HG03159 (cell line): Measurements from ENCODE around the gene LEFTY2.
"Not testable (repeated sequence)": the region's sequence is repeated elsewhere in the genome, so short reads cannot be mapped to it uniquely, and the experiment has no call there.

Experiments
- ATAC-seq: cut with Tn5 transposase; IDR thresholded peaks from one replicate; pipeline ENCODE4 v1.9.1; 2021; ENCODE audit warnings: mild to moderate bottlenecking, moderate library complexity; ENCODE audit not compliant: unreplicated experiment

The LEFTY2 gene

DNA sequence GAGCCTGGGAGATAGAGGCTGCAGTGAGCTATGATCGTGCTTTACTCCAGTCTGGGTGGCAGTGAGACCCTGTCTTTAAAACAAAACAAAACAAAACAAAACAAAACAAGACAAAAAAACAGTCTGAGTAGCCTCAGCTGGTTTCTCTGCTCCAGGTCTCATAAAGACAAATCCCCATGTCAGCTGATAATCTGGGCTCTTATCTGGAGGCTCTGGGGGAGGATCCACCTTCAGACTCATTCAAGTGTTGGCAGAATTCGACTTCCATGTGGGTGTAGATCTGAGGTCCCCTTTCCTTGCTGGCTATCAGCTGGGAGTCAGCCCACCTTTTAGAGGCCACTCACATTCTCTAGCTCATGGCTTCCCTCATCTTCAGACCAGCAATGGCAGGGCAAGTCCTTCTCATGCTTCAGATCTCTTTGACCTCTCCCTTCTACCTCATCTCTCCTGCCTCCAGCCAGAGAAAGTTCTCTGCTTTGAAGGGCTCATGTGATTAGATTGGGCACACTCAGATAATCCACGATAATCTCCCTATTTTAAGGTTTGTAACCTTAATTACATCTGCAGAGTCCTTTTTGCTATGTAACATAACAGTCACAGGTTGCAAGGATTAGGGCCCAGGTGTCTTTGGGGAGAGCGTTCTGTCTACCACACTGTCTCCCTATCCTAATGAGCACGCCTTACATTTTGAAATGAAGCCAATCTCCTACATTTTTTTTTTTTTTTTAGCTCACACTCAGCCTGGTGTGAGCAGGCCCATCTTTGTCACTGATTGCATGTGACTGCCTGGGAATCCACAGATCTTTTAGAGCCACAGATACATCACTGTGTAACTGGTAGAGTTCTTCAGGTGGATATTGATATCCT lies 9.5 kb downstream of the LEFTY2 start:
- no peak for ATAC-seq

DNA sequence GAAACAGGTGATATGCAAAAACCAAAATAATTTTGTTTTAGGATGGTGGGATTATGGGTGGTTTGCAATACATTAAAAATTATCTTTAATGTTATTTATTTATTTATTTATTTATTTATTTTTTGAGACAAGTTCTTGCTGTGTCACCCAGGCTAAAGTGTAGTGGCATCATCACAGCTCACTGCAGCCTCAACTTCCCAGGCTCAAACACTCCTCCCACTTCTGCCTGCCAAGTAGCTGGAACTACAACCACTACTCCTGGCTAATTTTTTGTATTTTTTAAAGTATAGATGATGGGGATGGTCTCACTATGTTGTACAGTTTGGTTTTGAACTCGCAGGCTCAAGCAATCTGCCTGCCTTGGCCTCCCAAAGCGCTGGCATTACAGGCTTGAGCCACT lies 10.5 kb downstream of the LEFTY2 start:
- ATAC-seq, result no peak

DNA sequence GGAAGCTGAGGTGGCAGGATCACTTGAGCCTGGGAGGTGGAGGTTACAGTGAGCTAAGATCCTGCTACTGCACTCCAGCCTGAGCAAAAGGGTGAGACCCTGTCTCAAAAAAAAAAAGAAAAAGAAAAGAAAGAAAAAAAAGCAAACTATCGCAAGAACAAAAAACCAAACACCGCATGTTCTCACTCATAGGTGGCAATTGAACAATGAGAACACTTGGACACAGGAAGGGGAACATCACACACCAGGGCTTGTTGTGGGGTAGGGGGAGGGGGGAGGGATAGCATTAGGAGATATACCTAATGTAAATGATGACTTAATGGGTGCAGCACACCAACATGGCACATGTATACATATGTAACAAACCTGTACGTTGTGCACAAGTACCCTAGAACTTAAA lies 11.6 kb downstream of the LEFTY2 start:
- ATAC-seq, result not testable (repeated sequence)

DNA sequence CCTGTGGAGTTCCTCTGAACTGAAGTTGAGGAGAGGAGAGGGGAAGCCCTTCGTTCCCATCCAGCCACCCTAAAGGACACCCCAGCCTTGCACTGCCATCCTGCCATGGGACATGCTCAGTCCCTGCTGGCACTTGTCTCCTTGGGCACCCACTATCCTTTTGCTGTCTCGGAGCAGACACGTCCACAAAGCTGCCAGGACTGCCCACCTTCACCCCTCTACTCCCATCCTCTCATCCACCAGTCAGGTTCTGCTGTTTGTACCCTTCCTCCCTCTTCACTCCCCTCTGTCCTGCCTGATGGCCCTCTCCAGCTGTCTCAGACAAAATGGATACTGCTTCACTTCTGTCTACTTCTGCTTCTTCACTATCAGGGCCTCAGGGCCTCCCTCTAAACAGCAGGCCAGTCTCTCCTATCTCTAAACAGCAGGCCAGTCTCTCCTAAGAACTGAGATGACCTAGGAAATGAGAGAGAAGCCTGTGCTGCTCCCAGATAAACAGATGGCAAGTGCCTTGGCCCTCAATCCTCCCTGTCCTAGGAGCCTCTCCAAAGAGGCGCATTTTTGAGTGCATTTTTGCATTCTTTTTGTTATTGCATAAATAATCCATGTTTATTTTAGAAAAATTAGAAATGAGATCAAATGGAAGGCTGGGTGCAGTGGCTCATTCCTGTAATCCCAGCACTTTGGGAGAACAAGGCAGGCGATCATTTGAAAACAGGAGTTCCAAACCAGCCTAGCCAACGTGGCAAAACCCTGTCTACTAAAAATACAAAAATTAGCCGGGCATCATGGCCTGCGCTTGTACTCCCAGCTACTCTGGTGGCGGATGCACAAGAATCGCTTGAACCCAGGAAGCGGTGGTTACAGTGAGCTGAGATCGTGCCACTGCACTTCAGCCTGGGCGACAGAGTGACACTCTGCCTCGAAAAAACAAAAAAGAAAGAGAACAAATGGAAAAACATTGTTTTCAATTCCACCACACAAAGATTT lies 12.5 kb downstream of the LEFTY2 start:
- no peak for ATAC-seq

DNA sequence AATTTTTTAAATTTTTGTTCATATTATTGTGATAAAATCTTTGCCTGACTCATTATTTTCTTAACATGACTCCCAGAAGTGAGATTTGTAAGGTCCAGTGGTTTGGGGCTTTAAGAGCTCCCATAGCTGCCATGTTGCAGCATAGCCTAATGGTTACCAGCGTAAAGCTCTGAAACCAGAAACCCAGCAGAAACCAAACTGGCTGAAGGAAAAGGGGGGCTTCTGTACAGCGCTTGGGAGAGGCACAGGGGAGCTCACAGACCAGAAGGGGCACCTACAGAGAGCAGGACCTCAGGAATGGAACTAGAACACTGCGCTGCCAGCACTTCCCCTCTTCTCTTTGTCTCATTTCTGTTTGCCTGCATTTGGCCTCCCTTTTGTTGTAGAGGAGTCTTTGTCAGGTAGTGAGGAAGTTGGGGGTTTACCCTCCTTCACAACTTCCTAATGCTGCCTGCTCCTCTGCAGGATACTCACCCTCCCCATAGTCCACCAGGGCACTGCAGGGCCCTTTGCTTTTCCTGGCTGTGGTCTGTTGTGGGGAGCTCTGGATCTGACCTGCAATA lies 14.4 kb downstream of the LEFTY2 start:
- ATAC-seq, result no peak

DNA sequence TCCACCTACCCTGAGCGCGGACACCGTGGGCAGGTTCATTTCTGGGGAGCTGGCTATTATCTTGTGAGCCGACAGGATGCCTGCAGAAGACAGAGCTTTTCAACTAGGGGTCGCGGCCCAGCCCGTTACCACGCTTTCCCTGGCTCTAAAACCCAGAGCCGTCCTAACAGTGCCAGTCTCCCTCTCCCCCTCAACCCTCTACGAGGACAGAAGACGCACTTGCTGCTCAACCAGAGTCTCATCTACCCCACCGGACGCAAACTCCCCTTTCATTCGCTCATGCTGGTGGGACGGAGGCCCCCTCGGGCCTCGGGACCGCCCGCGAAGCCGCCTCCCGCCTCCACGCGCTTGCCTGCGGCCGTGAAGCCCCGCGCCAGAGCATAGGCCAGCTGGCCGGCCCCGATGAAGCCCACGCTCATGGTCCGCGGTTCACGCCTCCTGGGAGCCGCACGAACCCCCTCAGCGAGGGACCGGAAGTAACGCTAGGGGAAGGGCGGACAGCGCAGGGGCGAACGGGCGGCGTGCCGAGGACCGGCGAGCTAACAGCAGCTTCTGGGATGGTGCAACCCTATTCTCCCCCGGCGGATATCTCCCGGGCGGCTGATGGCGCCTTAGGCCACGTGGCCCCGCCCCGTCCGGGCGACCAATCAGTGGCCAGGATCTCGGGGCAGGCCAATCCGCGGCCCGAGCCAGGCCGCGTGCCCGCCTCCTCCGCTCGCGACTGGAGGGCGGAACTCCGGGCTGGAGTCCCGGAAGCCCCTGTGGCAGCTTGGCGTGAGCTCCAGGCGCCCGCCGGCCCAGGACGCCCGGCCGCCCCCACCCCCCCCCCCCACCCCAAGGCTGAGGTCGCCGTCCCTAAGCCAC lies 17.1 kb downstream of the LEFTY2 start, which contains the start of gene PYCR2:
PYCR2 (minus strand) TSS at position 559 of the 864 bp plus-strand sequence; CDS start at position 419, 140 bp downstream.
- ATAC-seq, result peak; percentile 98

DNA sequence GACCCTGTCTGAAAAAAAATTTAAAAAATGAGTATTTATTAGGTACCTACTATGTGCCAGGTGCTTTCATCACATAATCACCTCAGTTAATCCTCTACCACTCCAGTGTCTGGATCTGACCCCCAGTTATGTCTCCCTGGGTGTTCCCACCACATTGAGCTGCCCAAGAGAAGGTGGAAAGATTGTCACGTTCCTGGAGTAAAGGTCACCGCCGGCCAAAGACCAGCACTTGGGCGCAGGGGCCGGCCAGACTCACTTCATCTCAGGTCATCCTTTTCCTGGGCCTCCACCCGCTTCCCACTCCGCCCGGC lies 17.7 kb downstream of the LEFTY2 start:
- no peak for ATAC-seq

DNA sequence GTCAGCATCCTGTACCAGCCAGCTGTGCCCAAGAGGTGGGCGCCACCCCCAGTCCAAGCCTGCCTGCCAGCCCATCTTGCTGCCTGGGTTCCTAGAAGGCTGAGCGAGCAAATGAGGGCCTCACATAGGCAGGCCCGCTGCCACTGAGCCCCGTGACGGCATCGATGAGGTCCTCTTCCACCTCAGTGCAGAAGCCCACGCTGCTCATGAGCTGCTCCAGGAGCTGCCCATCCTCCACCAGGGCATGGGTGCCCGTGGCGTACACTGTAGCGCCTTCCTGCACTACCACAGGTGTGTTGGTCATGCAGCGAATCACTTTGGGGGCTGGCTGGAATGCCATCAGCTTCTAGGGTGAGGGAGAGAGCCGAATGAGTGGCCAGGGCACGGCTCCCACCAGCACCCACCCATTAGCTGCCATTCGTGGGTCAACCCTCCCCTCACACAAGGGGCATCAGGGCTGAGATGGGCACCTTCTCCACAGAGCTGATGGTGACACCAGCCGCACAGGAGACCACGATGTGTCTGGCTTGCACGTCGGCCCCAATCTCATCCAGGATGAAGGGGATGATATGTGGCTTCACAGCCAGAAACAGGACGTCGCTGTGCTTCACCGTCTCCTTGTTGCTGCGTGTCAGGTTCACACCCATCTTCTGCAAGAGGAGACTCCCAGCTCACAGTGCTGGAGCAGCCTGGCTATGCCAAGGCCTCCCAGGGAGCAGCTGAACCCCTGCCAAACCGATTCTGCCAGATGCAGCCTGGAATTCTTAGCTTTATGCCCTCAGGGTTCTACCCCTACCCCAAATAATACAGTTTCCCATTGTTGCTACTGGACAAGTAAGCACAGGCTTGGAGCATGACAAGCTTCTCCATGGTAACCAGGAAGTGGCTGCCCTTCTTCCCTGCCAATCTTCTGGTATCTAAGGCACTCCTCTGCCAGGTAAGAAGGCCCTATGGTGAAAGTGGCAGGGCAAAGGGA lies 19.0 kb downstream of the LEFTY2 start:
- ATAC-seq, result no peak

DNA sequence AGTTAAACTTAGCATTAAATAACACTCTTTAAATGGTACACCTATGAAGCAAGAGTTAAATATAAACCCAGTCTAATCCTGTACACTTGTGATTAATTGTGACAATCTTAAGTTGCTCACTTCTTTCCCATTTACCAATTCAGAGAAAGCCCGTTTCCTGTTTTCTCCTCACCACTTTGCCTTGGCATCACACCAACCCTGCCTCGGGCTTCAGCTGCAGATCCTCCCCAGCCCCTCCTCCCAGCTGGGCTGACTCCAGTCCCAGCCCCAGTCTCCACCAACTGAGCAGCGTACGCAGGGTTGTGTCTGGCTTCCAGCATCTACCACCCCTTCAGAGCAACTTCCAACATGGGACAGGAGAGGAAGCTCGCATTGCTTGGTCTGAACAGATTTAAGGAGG lies 21.1 kb downstream of the LEFTY2 start:
- no peak for ATAC-seq

DNA sequence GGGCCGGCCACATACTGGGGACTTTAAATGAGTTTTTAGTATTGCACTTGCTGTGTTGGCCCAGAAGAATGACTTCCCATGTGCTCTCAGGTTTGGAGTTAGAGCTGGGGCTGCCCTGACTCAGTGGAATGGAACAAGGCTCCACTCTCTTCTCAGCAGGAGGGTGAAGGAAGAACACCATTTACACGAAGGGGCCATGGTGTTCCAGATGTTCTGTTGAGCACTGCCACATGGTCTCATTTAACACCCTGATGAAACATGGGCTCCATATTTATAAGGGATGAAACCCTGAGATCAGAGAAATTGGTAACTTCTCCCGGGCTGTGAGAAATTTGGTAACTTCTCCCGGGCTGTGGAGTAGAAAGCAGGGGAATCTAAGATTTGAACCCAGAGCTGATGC lies 22.7 kb downstream of the LEFTY2 start:
- no peak for ATAC-seq

DNA sequence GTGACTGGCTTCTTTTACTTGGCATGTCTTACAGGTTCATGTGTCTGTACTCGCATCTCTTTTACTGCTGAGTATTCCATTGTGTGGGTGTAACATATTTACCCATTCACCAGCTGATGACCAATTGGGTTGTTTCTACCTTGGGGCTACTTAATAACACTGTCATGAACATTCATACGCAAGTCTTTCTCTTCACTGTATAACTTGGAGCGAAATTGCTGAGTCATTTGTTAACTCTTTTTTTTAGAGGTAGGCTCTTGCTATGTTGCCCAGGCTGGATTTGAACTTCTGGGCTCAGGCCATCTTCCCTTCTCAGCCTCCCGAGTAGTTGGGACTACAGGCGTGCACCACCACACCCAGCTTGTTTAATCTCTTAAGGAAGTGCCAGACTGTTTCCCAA lies 23.5 kb downstream of the LEFTY2 start:
- ATAC-seq, result no peak

DNA sequence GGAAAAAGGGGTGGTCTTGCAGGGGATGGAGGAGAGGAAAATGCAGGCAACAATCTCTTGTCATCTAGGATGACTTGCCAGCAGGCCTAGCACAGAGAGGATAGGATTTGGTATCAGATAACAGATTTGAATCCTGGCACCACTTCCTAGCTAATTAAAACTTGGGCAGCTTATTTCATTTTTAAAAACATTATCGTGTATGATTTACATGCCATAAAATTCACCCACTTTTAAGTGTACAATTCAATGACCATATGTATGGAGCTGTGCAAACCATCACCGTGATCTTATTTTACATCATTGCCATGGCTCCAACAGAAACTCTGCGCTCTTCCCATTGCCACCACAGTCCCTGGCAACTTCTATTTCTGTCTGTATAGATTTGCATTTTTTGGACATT lies 23.9 kb downstream of the LEFTY2 start:
- ATAC-seq, result no peak

DNA sequence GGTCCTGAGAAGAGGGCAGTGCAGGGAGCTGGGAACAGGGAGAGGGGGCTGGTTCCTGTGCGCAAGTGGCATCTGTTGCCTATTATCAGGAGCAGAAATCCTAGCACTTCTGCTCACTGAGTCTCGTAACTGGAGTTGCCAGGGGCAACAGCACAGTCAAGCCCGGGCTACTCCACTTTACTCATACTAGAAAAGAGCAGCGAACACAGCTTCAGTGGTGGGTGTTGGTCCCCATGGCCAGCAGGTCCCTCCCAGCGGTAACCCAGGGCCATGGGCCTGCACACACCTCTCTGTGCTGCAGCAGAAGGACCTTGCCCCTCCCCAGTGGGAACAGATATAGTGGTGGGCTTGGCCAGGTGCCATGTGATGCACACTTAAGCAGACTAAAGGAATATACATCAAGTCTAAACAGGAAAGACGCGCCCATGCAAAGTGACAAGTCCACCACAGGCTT lies 25.5 kb downstream of the LEFTY2 start:
- ATAC-seq, result no peak

DNA sequence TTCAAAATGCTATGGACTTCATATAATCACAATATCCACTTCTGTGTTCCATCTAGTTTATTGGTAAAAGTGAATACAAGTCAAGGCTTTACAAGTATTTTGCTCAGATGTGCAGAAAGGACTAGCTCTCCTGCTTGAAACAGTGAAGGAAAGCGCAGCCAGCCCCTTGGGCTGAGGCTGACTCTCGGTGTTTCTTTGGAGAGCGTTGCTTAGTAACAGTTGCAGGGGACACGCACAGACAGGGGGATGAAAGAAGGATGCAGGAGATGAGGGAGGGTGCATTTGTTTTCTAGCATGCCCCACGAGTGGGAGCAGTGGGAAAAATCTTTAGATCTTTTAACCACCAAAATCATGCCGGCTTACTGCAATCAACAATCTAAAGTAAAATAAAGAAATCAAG lies 26.1 kb downstream of the LEFTY2 start:
- ATAC-seq, result no peak

DNA sequence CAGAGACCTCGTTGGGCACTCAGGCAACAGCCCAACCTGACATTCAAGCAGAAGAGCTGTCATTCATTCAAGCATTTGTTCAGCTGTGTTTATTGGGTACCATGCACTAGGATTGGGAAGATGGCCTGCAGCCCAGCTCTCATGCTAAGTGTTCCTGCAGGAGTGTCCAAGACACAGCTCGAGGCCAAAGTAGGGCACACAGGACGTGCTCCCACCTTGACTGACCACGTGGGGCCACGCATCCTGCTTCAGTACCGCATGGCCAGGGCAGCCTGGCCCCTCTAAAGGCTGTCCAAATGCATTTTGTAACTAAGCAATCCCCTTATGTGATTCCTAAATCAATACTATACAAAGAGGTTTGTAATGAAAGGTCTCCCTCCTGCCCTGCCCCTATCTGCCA lies 26.6 kb downstream of the LEFTY2 start:
- no peak for ATAC-seq

DNA sequence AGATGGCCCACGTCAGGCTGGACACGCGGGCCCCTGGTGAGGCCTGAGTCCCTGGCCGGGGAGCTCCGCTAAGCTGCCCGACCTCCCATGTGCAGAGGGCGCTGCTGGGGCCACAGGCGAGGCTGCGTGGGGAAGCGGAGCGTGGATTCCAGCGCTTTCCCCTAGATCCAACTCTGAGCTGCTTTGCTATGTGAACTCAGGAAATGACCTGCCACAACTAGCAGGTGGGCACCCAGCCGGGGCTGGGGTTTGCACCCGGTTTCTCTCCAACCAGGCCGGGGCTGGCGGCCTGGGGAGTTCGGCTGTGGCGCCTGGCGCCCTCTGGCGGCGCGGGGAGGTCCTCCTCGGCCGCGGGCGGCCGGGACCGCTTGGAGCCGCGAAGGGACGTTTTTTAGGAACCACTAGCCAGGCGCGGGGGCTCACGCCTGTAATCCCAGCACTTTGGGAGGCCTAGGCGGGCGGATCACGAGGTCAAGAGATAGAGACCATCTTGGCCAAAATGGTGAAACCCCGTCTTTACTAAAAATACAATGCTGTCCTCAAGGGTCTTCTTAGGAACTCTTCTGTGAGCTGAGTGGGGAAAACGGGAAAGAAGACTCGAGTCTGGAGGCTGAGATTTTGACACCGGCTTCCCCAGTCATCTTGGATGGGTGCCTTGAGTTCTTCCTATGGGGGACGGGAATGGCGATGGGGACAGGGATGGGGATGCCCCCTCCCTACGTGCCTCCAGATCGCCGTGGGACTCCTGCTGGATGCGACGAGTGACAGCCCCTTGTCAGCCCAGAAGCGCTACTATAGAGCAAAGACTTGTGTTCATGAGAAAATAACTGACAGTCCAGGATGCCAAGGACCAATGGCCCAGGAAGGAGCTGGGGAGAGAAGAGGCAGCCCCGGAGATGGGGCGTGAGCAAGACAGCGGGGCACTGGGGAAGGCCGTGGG lies 29.6 kb downstream of the LEFTY2 start:
- no peak for ATAC-seq

DNA sequence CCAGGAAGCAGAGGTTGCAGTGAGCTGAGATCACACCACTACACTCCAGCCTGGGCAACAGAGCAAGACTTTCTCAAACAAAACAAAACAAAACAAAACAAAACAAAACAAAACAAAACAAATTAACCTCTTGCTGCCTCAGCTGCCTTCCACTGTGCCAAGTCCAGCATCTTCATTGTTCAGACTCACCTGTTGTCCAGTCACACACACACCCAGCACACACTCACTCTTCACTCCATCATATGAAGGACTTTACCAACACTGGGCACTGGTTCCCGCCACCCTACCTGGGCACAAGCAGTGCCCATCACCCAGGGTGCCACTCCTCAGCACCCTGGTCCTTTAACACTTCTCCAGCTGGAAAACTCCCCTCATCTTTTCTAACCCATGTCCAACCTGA lies 31.5 kb downstream of the LEFTY2 start:
- no peak for ATAC-seq

DNA sequence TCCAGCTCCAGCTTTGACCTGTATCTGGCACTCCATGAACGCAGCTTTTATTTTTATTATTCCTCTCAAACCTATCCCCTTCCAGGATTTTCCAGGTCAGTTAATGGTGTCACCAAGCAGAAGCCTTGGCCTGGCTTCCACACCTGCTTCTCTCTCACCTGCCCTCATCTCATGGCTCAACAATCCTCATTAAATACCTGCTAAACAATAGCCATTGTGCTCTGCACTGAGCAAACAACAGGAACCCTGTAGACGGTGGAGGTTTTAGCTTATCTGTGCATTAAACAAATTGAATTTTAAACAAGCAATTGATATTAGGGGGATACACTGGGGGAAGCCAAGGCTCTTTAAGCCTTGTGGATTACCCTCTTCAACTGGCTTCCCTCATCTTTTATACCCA lies 32.2 kb downstream of the LEFTY2 start:
- ATAC-seq, result no peak
